HEK293 (cell line): ENCODE measurements around the gene GNG7.
A peak's percentile ranks its signal among the peaks of the same experiment; 100 is the strongest.
"Not testable (repeated sequence)": the region's sequence is repeated elsewhere in the genome, so short reads cannot be mapped to it uniquely, and the experiment has no call there.

Source experiments
- CTCF ChIA-PET: fragments of 350-600 bp; formaldehyde crosslinking; extraction: SDS; loops from one replicate; lab custom pipeline; 2021; ENCODE audit warnings: antibody characterized with exemption; lab: Yijun Ruan, JAX
- POLR2A ChIA-PET: fragments of 300-600 bp; formaldehyde crosslinking; extraction: SDS; loops from one replicate; lab custom pipeline; 2020; ENCODE audit warnings: antibody characterized with exemption, inconsistent platforms; lab: Yijun Ruan, JAX
- H3K27ac ChIP-seq: fragments of 200-500 bp; sonication (Bioruptor generic); 2 replicates; pipeline ENCODE4 v1.5.1; 2014; ENCODE audit warnings: low read depth, low read length, control low read depth, inconsistent platforms; ENCODE audit errors: extremely low read depth
- H3K36me3 ChIP-seq, 2 experiments: fragments of 200-500 bp in 1 of 2; sonication (Bioruptor generic) in 1 of 2; 1 replicate in 1 of 2; 2 replicates in 1 of 2; pipeline ENCODE4 v1.5.1; 2014 to 2017; ENCODE audit warnings: inconsistent platforms in 2 of 2, low read length in 2 of 2; ENCODE audit not compliant: control insufficient read depth in 2 of 2, insufficient read depth in 1 of 2
- H3K4me1 ChIP-seq: fragments of 200-500 bp; sonication (Bioruptor generic); 2 replicates; pipeline ENCODE4 v1.5.1; 2014; ENCODE audit warnings: mild to moderate bottlenecking, low read length, inconsistent platforms; ENCODE audit not compliant: control insufficient read depth, insufficient read depth
- H3K4me3 ChIP-seq: 2 replicates; pipeline ENCODE4 v1.5.1; 2011; ENCODE audit warnings: low read depth, mild to moderate bottlenecking, control low read depth, low read length, moderate library complexity
- H3K9me3 ChIP-seq: fragments of 200-500 bp; sonication (Bioruptor generic); 2 replicates; pipeline ENCODE4 v1.5.1; 2014; ENCODE audit warnings: low read depth, low read length, inconsistent platforms; ENCODE audit not compliant: control insufficient read depth, insufficient read depth
- CTCF ChIP-seq: fragments of 450-650 bp; formaldehyde crosslinking; IDR thresholded peaks from 2 replicates; pipeline ENCODE4 v1.5.1; 2016; ENCODE audit warnings: missing biosample characterization, missing genetic modification characterization
- INSM2 ChIP-seq: fragments of 450-650 bp; formaldehyde crosslinking; IDR thresholded peaks from 2 replicates; pipeline ENCODE4 v1.5.1; 2016; ENCODE audit warnings: missing biosample characterization, missing genetic modification characterization
- MEIS1 ChIP-seq: sonication (generic); formaldehyde crosslinking; IDR thresholded peaks from 2 replicates; pipeline ENCODE4 v1.8.1; 2022; ENCODE audit warnings: missing genetic modification reagents, mild to moderate bottlenecking, borderline replicate concordance
- ZFP41 ChIP-seq: fragments of 450-650 bp; formaldehyde crosslinking; IDR thresholded peaks from 2 replicates; pipeline ENCODE4 v1.5.1; 2016; ENCODE audit warnings: missing biosample characterization, missing genetic modification characterization, borderline replicate concordance
- ZNF121 ChIP-seq: fragments of 450-650 bp; formaldehyde crosslinking; IDR thresholded peaks from 2 replicates; pipeline ENCODE4 v1.5.1; 2016; ENCODE audit warnings: missing biosample characterization, missing genetic modification characterization
- ZNF132 ChIP-seq: fragments of 450-650 bp; formaldehyde crosslinking; IDR thresholded peaks from 2 replicates; pipeline ENCODE4 v1.5.1; 2017; ENCODE audit warnings: missing biosample characterization, missing genetic modification characterization, borderline replicate concordance
- ZNF341 ChIP-seq: fragments of 450-650 bp; formaldehyde crosslinking; IDR thresholded peaks from 2 replicates; pipeline ENCODE4; 2016; ENCODE audit warnings: low read depth, missing biosample characterization, missing genetic modification characterization
- ZNF423 ChIP-seq: fragments of 450-650 bp; formaldehyde crosslinking; IDR thresholded peaks from 2 replicates; pipeline ENCODE4 v1.5.1; 2016; ENCODE audit warnings: missing biosample characterization, missing genetic modification characterization
- ZNF514 ChIP-seq: fragments of 450-650 bp; formaldehyde crosslinking; IDR thresholded peaks from 2 replicates; pipeline ENCODE4 v1.5.1; 2016; ENCODE audit warnings: missing biosample characterization, missing genetic modification characterization
- ZNF549 ChIP-seq: fragments of 450-650 bp; IDR thresholded peaks from 2 replicates; pipeline ENCODE4 v1.5.1; 2018; ENCODE audit warnings: missing biosample characterization, missing genetic modification characterization, mild to moderate bottlenecking, inconsistent platforms, moderate library complexity
- ZNF600 ChIP-seq: fragments of 450-650 bp; formaldehyde crosslinking; IDR thresholded peaks from 2 replicates; pipeline ENCODE4 v1.5.1; 2016; ENCODE audit warnings: missing biosample characterization, missing genetic modification characterization
- ZNF624 ChIP-seq: fragments of 450-650 bp; formaldehyde crosslinking; IDR thresholded peaks from 2 replicates; pipeline ENCODE4 v1.5.1; 2017; ENCODE audit warnings: missing biosample characterization, missing genetic modification characterization
- ZNF660 ChIP-seq: fragments of 450-650 bp; IDR thresholded peaks from 2 replicates; pipeline ENCODE4 v1.5.1; 2018; ENCODE audit warnings: missing biosample characterization, mild to moderate bottlenecking, missing genetic modification characterization
- ZNF707 ChIP-seq: fragments of 450-650 bp; formaldehyde crosslinking; IDR thresholded peaks from 2 replicates; pipeline ENCODE4 v1.5.1; 2016; ENCODE audit warnings: missing biosample characterization, missing genetic modification characterization
- ZNF837 ChIP-seq: fragments of 450-650 bp; formaldehyde crosslinking; IDR thresholded peaks from 2 replicates; pipeline ENCODE4 v1.5.1; 2016; ENCODE audit warnings: missing biosample characterization, missing genetic modification characterization
- TF ChIP-seq, protein P1 (sequence below): fragments of 450-650 bp; formaldehyde crosslinking; IDR thresholded peaks from 2 replicates; pipeline ENCODE4 v1.5.1; 2017; ENCODE audit warnings: missing biosample characterization, missing genetic modification characterization
- TF ChIP-seq, protein P2 (sequence below): fragments of 450-650 bp; formaldehyde crosslinking; IDR thresholded peaks from 2 replicates; pipeline ENCODE4; 2016; ENCODE audit warnings: missing biosample characterization, missing genetic modification characterization
- TF ChIP-seq, protein P3 (sequence below): fragments of 450-650 bp; formaldehyde crosslinking; IDR thresholded peaks from 2 replicates; pipeline ENCODE4 v1.5.1; 2016; ENCODE audit warnings: missing biosample characterization, missing genetic modification characterization
- TF ChIP-seq, protein P4 (sequence below): fragments of 450-650 bp; formaldehyde crosslinking; IDR thresholded peaks from 2 replicates; pipeline ENCODE4 v1.5.1; 2016; ENCODE audit warnings: missing biosample characterization, missing genetic modification characterization

The GNG7 gene

GRCh38 chr19:2464389-2464788 lies 238.1 kb downstream of the GNG7 start:
- POLR2A ChIA-PET: interaction anchor here (2.7 to 5.7 kb wide), 2 partner anchors 12 kb away, joined by 13 to 62 read pairs; partner anchors contain the start of gene GADD45B
- CTCF ChIA-PET: interaction anchor here (1.1 to 3.5 kb wide), 2 partner anchors 10 to 29 kb away, joined by 3 to 13 read pairs; no protein-coding TSS in a partner anchor

GRCh38 chr19:2463694-2464093 lies 238.8 kb downstream of the GNG7 start:
- H3K27ac ChIP-seq, H3K9me3 ChIP-seq, H3K4me3 ChIP-seq, H3K4me1 ChIP-seq, H3K36me3 ChIP-seq: not testable (repeated sequence)
- POLR2A ChIA-PET: interaction anchor here (0.7 to 5.7 kb wide), 5 partner anchors 10 to 78 kb away, joined by 3 to 62 read pairs (median 4); partner anchors contain the start of gene GADD45B
- CTCF ChIA-PET: interaction anchor here (0.6 to 3.5 kb wide), 5 partner anchors 10 to 244 kb away, joined by 3 to 13 read pairs (median 5); no protein-coding TSS in a partner anchor

More at GRCh38 chr19:2464389-2464788, 238.1 kb downstream of the GNG7 start:
- Histone ChIP-seq H3K9me3 (no peaks in the 10 kb centered on the region), H3K4me1 (no peaks in the 10 kb centered on the region), H3K36me3 (no peaks in the 10 kb centered on the region), H3K27ac (no peak overlapping the region), H3K4me3 (no peak overlapping the region)
- no peak for TF ChIP-seq ZNF624 (tag by site-specific recombination)
- TF ChIP-seq ZNF514: no peak
- peak; percentile 38; the same call in 1 of the 2 replicates for TF ChIP-seq ZNF121 (tag by site-specific recombination)
- TF ChIP-seq, protein P1, sequence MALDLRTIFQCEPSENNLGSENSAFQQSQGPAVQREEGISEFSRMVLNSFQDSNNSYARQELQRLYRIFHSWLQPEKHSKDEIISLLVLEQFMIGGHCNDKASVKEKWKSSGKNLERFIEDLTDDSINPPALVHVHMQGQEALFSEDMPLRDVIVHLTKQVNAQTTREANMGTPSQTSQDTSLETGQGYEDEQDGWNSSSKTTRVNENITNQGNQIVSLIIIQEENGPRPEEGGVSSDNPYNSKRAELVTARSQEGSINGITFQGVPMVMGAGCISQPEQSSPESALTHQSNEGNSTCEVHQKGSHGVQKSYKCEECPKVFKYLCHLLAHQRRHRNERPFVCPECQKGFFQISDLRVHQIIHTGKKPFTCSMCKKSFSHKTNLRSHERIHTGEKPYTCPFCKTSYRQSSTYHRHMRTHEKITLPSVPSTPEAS (tag by site-specific recombination): no peak

- Histone ChIP-seq H3K9me3 (no peaks in the 10 kb centered on the region), H3K4me3 (no peak overlapping the region), H3K27ac (peak overlapping the region; percentile 0; the same call in 1 of the 2 replicates), H3K36me3 (no peaks in the 10 kb centered on the region), H3K4me1 (no peaks in the 10 kb centered on the region)
- ChIA-PET CTCF (interaction anchor here (0.6 to 3.5 kb wide), 8 partner anchors 11 to 517 kb away, joined by 3 to 13 read pairs (median 4); no protein-coding TSS in a partner anchor), POLR2A (interaction anchor here (0.7 to 5.7 kb wide), 10 partner anchors 9 to 132 kb away, joined by 3 to 62 read pairs (median 4); partner anchors contain the start of genes GADD45B and TIMM13)
- TF ChIP-seq ZNF132 (tag by site-specific recombination) (no peak), INSM2 (tag by site-specific recombination) (peak; percentile 97), ZFP41 (no peak), ZNF341 (tag by site-specific recombination) (0 out of 2 replicates have a peak, but pooled peaks have one; percentile 29), CTCF (no peak), ZNF423 (no peak), ZNF837 (no peak), MEIS1 (CRISPR knock-in tag) (no peak), ZNF660 (tag by site-specific recombination) (peak; percentile 93), ZNF600 (tag by site-specific recombination) (peak; percentile 59), ZNF549 (tag by site-specific recombination) (no peak), ZNF707 (tag by site-specific recombination) (no peak)
- TF ChIP-seq, protein P2, sequence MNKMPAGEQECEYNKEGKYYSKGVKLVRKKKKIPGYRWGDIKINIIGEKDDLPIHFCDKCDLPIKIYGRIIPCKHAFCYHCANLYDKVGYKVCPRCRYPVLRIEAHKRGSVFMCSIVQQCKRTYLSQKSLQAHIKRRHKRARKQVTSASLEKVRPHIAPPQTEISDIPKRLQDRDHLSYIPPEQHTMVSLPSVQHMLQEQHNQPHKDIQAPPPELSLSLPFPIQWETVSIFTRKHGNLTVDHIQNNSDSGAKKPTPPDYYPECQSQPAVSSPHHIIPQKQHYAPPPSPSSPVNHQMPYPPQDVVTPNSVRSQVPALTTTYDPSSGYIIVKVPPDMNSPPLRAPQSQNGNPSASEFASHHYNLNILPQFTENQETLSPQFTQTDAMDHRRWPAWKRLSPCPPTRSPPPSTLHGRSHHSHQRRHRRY (tag by site-specific recombination): no peak
- TF ChIP-seq, protein P3, sequence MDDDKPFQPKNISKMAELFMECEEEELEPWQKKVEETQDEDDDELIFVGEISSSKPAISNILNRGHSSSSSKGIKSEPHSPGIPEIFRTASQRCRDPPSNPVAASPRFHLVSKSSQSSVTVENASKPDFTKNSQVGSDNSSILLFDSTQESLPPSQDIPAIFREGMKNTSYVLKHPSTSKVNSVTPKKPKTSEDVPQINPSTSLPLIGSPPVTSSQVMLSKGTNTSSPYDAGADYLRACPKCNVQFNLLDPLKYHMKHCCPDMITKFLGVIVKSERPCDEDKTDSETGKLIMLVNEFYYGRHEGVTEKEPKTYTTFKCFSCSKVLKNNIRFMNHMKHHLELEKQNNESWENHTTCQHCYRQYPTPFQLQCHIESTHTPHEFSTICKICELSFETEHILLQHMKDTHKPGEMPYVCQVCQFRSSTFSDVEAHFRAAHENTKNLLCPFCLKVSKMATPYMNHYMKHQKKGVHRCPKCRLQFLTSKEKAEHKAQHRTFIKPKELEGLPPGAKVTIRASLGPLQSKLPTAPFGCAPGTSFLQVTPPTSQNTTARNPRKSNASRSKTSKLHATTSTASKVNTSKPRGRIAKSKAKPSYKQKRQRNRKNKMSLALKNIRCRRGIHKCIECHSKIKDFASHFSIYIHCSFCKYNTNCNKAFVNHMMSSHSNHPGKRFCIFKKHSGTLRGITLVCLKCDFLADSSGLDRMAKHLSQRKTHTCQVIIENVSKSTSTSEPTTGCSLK: no peak
- TF ChIP-seq, protein P4, sequence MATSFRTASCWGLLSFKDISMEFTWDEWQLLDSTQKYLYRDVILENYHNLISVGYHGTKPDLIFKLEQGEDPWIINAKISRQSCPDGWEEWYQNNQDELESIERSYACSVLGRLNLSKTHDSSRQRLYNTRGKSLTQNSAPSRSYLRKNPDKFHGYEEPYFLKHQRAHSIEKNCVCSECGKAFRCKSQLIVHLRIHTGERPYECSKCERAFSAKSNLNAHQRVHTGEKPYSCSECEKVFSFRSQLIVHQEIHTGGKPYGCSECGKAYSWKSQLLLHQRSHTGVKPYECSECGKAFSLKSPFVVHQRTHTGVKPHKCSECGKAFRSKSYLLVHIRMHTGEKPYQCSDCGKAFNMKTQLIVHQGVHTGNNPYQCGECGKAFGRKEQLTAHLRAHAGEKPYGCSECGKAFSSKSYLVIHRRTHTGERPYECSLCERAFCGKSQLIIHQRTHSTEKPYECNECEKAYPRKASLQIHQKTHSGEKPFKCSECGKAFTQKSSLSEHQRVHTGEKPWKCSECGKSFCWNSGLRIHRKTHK (tag by site-specific recombination): no peak
These were observed 239.7 kb downstream of the GNG7 start for GRCh38 chr19:2462635-2463421.
